ENCODE measurements around the gene FHL2.
A peak's percentile ranks its signal among the peaks of the same experiment; 100 is the strongest.
"Not testable (repeated sequence)": the region's sequence is repeated elsewhere in the genome, so short reads cannot be mapped to it uniquely, and the experiment has no call there.

FHL2 gene

DNA sequence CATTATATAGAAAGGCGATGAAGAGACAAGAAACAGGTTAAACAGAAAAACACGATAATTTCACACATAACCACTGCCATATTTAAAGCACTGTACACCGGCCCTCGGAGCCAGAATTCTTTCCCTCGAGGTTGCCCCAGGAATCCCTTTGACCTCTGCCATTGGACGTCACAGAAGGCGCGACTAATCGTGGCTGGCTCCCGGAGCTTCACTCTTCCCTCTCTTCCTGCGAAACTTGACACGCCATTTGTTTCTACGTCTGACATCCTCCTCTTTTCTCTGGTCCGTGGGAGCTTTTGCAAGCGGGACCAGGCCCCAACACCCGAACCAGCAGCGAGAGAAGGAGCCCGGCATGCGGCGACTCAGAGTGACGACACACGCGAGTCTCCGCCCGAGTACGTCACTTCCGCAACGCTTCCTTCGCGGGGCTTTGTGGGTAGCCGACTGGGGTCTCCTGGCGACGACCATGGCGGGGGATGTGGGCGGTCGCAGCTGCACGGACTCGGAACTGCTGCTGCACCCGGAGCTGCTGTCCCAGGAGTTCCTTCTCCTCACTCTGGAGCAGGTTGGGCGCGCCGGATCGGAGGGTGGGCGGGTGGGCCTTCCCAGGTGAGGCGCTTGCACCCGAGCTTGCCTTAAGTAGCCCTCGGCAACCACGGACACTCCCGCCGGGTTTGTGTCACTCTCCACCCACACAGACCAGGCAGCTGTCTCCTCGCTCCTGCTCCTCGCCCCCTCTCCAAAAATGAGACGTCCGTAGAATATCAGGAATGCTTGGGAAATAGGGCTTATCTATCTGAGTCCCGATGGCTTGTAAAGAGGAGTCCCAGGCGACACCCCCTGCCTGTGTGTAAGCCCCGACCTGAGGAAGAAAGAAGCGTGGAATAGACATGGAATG, 61.5 kb downstream of the FHL2 start, which contains the start of gene C2orf49:
C2orf49 (plus strand) TSS at position 419 of the 898 bp plus-strand sequence; CDS start at position 467, 48 bp downstream.
- peak; percentile 88 for DNase-seq

DNA sequence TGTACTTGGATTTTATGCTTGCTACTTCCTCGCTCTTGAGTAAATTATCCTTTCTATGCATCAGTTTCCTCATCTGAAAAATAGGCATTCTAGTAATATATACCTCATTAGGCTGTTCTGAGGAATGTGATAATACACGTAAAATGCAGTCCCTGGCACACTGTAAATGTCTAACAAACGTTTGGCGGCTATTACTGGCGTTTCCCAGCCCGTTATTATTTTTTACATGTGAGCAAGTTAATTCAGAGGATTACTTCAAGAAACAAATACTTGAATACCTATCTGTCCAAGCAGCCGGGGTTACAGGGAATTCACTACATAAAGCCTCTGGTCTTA, 62.1 kb downstream of the FHL2 start:
- DNase-seq: no peak

DNA sequence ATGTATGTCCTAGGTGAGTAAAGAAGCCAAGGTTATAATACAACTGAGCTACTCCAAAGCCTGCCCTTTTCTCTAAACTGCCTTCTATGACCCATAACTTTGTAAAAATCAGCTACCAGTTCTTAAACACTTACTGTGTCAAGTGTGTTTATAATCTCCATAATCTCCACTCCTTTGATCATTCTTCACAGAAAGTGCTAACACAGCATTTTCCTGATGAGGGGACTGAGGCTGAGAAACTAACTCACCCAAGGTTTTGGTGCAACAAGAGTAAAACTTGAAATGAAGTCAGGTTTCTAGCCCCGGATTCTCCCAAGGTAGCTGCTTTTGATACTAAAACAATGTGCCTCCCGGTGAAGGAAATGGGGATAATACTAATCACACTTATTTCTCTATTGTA, 63.4 kb downstream of the FHL2 start:
- DNase-seq: no peak

DNA sequence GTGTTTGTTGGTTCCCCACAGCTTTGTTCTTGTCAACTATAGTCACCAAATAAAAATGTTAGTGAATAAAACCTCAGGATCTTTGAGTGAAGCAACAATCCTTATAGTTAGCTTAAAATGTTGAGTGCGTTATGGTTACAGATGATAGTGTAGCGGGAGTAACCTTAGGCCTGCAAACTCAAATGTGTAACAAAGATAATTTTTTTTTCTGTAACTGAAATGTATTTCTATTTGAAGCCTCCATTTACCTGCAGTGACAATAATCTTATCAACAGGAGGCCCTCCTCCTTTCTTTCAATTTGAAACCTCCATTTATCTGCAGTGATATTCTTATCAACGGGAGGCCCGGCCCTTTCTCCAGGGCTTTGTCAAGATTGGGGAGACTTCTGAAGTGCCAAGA, 64.6 kb downstream of the FHL2 start:
- DNase-seq: no peak

DNA sequence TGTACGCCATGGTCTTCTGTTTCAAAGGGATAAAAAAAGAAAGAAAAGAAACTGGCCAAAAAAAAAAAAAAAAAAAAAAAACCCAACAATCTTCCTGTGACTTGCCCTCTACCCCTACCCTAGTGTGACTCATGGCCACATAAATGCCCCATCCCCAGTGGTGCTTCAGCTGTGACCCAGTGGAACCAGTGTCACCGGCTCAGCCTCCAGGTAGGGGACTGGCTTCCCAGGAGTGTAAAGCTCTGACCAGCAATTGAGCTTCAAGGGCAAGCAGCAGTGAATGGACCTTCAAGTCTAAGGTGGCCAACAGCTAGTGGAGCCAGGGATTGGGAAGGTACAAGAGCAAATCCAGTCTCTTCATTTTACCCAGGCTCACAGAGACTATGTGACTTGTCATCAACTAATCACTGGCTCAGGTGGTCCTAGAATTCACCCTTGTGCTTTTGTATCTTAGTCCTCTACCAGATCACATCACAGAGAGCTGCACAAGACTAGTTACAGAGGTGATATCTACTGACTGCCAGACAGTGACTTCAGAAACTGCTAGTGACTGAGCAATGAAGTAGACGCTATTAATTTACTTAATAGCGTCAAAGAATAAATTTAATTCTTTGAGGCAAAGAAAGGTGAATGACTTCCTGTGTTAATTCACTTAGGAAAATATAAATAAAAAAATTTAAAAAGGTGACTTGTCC, 68.0 kb downstream of the FHL2 start:
- DNase-seq: no peak

DNA sequence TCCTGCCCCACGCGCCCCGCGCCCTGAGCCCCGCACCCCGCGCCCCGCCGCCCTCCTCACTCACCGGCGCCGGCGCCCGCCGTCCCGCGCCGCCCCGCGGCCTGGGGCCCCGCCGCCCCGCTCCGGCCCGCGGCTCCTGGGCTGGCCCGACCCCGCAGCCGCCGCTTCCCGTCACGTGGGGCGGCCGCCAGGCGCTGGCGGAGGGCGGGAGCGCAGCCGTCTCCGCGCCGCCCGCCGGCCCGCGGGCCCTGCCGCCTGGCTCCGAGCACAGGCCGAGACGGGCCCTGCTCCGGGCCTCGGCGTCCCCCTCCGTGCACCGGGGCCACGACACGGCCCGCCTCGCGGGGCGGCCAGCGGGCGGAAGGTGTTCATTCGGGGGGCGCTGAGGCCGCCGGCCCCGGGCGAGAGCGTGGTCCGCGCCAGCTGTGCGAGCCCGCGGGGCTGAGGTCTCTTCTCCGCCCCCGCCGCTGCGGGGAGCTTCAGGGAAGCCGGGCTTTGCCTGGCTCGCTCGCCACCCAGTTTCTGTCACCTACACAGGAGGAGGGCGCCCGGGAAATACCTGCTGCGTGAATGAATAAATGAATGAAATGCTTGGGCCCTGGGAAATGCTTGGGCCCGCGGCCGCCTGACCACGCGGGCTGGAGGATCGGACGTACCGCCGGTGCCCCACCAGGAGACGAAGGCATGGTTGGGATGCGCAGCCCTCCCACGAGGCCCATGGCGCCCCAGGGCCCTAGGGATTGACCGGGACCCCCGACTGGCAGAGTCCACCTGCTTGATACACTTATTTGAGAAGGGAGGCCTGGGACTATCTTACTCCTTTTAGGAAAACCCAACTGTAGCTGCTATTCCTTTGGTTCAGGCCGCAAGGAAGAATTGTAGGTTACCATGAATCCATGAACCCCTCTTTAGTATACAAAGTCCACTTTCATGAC, 69.0 kb downstream of the FHL2 start, which contains the start of gene TGFBRAP1:
TGFBRAP1 (minus strand) TSS at position 175 of the 935 bp plus-strand sequence. CDS start 21,434 bp downstream, outside the sequence.
- peak; percentile 66 for DNase-seq

DNA sequence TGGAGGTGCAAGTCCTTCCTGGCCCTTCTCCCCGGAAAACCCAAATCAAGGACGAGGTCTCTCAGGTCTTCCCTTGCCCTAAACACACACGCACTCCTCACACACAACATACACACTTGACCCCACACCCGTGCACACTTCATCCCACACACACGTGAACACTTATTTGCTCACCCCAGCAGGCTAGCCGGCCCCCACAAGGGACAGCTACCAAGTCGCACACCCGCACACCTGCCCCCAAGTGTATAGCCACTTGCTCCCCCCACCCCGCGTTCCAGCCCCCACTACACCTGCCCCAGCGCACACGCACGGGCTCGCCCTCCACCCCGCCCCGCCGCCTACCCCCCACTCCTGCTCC, 69.7 kb downstream of the FHL2 start:
- DNase-seq: no peak

DNA sequence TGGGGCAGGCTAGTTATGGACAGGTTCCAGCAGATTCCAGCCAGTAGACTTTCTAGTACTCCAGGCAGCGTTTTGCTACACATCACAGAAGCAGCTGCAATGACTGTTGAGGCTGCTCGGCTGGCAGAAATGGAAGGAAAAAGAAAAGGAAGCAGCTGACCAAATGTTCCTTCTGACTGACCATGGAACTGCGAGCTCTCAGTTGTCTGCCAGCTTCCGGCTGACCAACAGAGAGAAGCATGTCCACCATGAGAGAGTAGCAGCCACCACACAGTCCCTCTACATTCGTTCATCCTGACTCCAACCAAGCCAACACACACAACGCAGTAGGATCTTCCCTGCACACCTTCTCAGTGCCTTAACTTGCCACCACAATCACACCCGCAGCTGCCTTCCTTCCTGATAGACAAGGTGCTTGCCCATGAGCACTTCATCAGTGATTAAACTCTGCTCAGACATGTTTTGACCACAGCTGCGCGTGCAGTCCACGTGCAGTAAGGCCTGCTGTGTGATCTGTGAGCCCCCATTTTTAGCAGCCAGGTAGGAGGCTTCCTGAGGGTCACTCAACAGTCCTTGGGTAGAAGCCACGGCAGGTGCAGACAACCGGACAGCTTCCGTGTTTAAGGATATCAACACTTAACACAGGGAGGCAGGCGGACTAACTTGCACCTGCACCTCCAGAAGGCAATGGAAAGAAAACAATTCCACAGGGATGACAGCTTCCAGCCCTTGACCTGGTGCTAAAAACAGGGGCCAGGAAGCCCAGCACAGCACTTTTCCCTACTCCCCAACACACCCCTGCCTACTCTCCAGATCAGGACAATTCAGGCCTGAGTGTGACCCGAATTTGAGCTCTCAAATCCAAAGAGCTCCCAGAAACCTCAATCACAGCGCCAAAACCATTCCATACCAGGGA, 70.3 kb downstream of the FHL2 start:
- DNase-seq: no peak

DNA sequence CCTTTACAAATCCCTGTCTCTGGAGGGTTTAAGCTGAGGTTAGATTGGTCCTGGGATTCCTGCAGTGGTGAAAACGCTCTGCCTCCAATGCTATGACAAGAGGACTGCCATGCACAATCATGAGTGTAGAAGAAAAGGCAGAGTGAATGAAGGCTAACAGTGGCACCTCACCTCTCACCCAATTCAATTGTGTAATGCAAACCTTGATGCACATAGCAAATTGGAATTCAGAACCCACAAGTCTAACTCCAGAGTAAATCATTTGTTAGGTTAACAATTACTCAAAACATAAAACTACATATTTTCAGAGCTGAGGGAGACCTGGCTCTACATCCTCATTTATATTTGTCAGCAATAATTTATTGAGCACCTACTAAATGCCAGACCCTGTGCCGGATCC, 71.2 kb downstream of the FHL2 start:
- DNase-seq: no peak

DNA sequence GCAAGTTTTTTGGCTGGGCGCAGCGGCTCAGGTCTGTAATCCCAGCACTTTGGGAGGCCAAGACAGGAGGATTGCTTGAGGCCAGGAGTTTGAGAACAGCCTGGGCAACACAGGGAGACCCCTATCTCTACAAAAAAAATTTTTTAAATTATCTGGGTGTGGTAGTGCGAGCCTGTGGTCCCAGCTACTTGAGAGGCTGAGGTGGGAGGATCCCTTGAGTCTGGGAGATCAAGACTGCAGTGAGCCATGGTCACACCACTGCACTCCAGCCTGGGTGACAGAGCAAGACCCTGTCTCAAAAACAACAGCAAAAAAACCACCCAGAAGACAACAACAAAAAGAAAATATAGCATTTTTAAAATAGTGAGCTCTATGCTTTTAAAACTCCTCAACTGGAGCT, 71.6 kb downstream of the FHL2 start:
- not testable (repeated sequence) for DNase-seq

DNA sequence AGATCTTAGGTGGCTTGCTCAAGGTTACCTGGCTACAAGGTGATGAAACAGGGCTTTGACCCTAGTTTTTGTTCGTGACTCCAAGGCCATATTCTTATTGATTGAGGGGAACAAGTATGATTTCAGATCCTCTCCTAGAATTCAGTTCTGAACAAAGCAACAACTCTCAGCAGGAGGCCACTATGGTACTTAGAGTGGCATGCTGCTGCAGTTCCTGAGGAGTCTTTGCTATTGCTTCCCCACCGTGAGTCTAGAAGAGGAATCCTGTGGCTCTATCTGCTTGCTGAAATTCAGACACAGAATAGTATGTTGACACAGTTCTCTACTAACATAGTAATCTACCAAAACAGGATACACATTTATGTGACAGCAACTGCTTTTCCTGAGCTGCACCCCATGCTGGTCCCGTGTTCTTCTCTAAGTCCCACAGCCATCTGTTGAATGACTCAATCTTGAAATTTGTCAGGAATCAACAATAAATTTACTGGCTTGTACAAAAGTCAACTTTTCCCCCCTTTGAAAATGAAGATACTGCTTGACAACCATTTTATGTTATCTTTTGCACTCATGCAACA, 73.4 kb downstream of the FHL2 start:
- DNase-seq: peak; percentile 83

DNA sequence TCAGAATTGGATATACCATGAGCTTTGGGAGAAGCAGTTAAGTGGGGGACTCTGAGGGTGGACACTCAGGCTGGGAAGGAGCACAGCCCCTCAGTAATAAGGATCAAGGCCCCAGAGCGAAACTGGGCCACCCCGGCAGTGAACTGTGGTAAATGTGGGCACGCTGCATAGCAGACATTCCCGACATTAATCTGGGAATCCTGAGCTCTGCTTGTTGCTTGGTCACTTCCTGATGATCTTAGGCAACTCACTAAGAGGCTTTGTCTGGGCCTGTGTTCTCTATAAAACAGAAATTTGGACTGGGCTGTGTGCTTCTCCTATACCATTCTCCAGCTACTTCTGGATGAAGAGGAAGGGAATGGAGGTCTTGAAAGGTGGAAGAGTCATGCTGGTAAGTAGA, 74.1 kb downstream of the FHL2 start:
- peak; percentile 86 for DNase-seq

DNA sequence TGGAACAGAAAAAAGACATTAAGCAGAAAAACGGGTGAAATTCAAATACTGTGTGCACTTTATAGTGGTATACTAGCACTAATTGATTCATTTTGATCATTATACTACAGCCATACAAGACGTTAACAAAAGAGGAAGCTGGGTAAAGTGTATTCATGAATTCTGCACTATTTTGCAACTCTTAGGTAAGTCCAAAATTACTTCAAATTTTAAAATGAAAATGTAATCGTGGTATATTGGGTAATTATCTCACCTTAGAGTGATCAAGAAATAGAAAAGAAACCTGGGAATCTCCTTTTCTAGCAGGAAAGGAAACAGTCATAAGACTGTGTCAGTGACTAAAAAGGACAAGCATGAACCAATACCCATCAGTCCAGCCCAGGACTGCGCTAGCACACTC, 74.8 kb downstream of the FHL2 start:
- no peak for DNase-seq

DNA sequence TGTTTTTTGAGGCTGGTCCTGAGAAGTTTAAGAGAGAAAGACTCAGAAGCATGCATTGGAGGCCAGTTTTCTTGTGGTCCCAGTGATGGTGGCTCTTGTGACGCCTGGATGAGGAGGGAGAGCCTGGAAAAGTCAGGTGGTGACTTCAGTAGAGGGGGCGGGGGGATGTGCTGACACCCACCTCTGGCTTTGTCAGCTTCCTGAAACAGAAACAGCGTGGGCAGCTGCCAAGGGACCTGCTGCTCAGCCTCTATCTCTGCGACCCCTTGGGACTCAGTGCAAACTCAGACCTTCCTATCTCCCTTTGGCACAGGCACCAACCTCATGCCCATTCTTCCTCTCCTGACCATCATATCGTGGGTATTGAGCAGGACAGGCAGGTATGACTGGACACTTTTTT, 75.7 kb downstream of the FHL2 start:
- no peak for DNase-seq

DNA sequence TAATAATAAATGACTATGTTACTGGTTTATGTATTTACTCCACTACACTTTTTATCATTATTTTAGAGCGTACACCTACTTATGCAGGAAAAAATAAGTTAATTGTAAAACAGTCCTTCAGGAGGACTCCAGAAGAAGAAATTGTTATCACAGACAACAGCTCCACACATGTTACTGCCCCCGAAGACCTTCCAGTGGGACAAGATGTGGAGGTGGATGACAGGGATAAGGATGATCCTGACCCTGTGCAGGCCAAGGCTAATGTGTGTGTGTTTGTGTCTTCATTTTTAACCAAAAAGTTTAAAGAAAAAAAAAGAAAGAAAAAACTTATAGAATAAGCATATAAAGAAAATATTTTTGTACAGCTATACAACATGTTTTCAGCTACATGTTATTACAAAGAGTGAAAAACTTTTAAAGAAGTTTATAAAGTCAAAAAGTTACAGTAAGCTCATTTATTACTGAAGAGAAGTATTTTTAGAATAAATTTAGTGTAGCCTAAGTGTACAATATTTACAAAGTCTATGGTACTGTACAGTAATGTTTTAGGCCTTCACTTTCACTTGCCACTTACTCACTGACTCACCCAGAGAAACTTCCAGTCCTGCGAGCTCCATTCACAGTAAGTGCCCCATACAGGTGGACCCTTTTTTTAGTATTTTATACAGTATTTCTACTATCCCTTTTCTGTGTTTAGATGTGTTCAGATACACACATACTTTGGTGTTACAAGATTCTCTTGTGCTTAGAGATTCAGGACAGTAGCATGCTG, 76.8 kb downstream of the FHL2 start:
- DNase-seq: no peak

DNA sequence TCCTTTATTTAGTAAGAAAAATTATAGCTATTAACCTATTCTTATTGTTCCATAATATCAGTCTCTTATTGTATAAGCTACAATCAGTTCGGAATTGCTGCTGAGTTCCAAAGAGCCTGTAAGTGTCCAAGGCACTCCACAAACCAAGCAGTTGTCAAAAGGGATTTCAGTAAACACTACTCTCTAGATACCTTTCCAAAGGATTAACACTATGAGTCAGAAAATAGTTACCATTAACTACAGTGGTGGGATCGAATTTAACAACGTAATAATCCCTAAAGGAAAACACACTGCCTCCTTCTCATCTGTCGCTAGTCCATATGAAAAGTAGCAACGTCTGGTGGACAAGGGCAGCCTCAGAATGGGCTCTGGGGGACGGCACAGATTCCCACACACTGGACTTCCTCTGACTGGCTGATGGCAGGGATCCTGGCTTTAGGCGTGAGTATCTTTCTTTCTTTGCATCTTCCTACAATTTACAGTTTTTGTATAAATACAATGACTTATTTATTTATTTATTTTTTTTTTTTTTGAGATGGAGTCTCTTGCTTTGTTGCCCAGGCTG, 78.1 kb downstream of the FHL2 start:
- DNase-seq: no peak

DNA sequence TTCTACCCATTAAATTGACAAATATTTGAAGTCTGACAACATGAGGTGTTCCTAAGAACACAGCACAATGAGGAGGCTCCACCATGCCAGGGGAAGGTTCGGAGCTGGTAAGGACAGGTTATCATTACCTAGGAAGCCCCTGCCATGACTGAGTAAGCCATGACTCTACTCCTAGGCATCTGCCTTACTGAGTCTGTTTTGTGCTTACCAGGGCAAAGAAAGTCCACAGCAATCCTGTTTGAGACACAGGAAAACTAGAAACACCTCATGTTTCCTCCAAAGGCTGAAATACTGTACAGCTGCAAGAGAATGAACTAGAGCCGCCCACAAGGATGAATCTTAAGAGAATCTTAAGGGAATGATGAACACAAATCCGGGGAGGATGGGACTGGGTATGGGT, 80.9 kb downstream of the FHL2 start:
- no peak for DNase-seq

DNA sequence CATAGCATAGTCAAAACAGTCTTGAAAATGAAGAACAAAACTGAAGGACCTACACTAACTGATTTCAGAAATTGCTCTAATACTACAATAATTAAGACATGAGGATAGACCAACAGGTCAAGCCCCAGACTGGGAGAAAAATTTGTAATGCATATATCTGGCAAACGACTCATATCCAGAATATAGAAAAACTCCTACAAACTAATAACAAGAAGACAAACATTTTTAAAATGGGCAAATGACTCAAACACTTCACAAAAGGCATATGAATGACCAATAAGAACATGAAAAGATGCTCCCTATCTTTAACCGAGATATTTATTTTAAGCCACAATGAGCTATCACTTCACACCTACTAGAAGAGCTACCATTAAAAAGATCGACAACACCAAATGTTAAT, 83.5 kb downstream of the FHL2 start:
- DNase-seq: no peak

DNA sequence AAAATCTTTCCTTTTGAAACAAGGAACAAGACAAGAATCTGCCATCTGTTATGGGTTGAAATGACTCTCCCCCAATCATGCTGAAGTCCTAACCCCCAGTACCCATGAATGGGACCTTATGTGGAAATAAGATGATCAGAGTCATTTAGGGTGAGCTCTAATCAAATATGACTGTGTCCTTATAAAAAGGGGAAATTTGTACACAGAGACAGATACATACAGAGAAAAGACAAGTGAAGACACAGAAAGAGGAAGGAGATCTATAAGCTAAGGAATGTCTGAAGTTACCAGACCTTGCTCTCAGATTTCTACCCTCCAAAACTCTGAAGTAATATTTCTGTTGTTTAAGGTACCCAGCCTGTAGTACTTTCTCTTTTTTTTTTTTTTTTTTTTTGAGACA, 85.0 kb downstream of the FHL2 start:
- no peak for DNase-seq
